ENCODE data around the gene SARDH. TPM values are rescaled to one million over a fixed set of nuclear protein-coding genes. Genes with fewer than 3 reads are reported as not detected.

Gene SARDH
- total RNA-seq, 1 donor from 2014 or later = 1.8 TPM

- Histone ChIP-seq H3K36me3 (ENCODE audit: control insufficient read depth, insufficient read depth, low read length) (no peaks in the 10 kb centered on the region), H3K4me3 (ENCODE audit: low read depth, low read length) (no peak overlapping the region), H3K27me3 (ENCODE audit: control insufficient read depth, insufficient read depth, low read length) (peaks cover 2% of the 10 kb centered on the region)
- no peak for DNase-seq (ENCODE audit: low read depth)
- no peak for TF ChIP-seq CTCF (IDR thresholded peaks at IDR 0.05; ENCODE audit: insufficient read depth, low read length, poor library complexity, severe bottlenecking)
These were observed 67.7 kb downstream of the SARDH start for GRCh38 chr9:133670466-133670865.

- no peak for DNase-seq (ENCODE audit: low read depth)
- no peak for TF ChIP-seq CTCF (IDR thresholded peaks at IDR 0.05; ENCODE audit: insufficient read depth, low read length, poor library complexity, severe bottlenecking)
- no peak overlapping the region for H3K4me3 ChIP-seq (ENCODE audit: low read depth, low read length)
- no peaks in the 10 kb centered on the region for H3K36me3 ChIP-seq (ENCODE audit: control insufficient read depth, insufficient read depth, low read length)
- peaks cover 2% of the 10 kb centered on the region for H3K27me3 ChIP-seq (ENCODE audit: control insufficient read depth, insufficient read depth, low read length)
These were observed 68.9 kb downstream of the SARDH start for GRCh38 chr9:133669182-133669801.

GRCh38 chr9:133667759-133668450 lies 70.2 kb downstream of the SARDH start:
- no peak overlapping the region for H3K4me3 ChIP-seq (ENCODE audit: low read depth, low read length)
- H3K36me3 ChIP-seq (ENCODE audit: control insufficient read depth, insufficient read depth, low read length) = no peaks in the 10 kb centered on the region
- no peak for TF ChIP-seq CTCF (IDR thresholded peaks at IDR 0.05; ENCODE audit: insufficient read depth, low read length, poor library complexity, severe bottlenecking)
- no peak for DNase-seq (ENCODE audit: low read depth)
- peaks cover 5% of the 10 kb centered on the region for H3K27me3 ChIP-seq (ENCODE audit: control insufficient read depth, insufficient read depth, low read length)

DNA sequence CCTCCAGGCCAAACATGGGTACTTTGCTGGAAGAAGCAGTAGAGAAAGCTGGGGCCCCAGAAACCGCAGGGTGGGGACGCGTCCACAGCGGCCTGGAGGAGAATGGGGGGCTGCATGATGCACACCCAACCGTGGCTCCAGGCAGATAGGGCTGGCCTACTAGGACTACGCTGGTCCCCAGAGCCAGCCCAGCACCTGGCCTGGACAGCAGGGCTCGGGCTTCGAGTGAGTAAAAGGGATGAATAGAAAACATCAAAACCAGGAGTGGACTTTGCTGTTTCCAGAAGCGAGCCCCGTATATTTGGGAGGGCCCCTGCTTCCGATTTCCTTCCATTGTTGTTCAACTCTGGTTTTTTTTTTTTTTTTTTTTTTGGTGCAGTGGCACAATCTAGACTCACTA lies 71.3 kb downstream of the SARDH start:
- DNase-seq (ENCODE audit: low read depth) = no peak
- no peak for TF ChIP-seq CTCF (IDR thresholded peaks at IDR 0.05; ENCODE audit: insufficient read depth, low read length, poor library complexity, severe bottlenecking)

DNA sequence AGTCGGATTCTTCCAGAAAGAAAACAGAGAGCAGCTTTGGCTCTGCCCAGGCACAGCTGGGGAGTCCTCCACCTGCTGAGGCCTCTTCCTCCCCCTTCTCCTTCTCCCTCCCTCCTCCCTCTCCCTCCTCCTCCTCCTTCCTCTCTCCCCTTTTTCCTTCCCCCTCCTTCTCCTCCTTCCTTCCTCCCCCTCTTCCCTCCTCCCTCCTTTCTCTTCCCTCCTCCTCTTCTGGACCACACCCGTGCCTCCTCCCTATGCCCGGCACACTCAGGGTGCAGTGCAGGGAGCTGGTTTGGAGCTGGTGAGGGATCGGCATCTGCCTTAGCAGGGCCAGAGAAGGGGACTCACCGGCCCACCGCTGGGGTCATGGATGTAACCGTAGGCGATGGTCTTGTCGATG lies 71.8 kb downstream of the SARDH start:
- no peak overlapping the region for H3K4me3 ChIP-seq (ENCODE audit: low read depth, low read length)
- no peak for DNase-seq (ENCODE audit: low read depth)
- no peaks in the 10 kb centered on the region for H3K36me3 ChIP-seq (ENCODE audit: control insufficient read depth, insufficient read depth, low read length)
- no peak for TF ChIP-seq CTCF (IDR thresholded peaks at IDR 0.05; ENCODE audit: insufficient read depth, low read length, poor library complexity, severe bottlenecking)
- peaks cover 5% of the 10 kb centered on the region for H3K27me3 ChIP-seq (ENCODE audit: control insufficient read depth, insufficient read depth, low read length)

More for the DNA sequence above, 71.3 kb downstream of the SARDH start:
- Histone ChIP-seq H3K4me3 (ENCODE audit: low read depth, low read length) (no peak overlapping the region), H3K27me3 (ENCODE audit: control insufficient read depth, insufficient read depth, low read length) (peaks cover 5% of the 10 kb centered on the region), H3K36me3 (ENCODE audit: control insufficient read depth, insufficient read depth, low read length) (no peaks in the 10 kb centered on the region)

Data from kidney epithelial cell (primary cell).